HuH-7.5 (cell line): ENCODE data around the gene MOB3B.
"Not testable (repeated sequence)": the region's sequence is repeated elsewhere in the genome, so short reads cannot be mapped to it uniquely, and the experiment has no call there.

ENCODE experiments used
- DNase-seq: peaks from one replicate; pipeline ENCODE4 v3.0.0; 2011; ENCODE audit warnings: low spot score

The MOB3B gene

DNA sequence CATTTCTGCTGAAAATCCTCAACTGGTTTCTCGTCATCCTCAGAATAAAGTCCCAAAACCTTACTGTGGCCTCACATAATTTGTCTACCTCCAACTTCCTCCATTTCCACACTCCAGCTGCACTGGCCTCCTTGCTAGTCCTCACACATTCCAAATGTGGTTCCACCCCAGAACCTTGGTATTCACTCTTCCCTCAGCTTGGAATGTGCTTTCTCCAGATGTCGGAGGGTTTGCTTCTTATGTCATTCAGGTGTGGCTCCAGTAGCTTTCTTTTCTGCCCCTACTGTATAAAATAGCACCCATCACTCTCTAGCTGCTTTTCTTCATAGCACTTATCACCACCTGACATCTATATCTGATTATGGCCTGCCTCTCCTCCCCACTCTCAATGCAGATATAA is 108.0 kb downstream of the MOB3B start:
- DNase-seq: no peak

DNA sequence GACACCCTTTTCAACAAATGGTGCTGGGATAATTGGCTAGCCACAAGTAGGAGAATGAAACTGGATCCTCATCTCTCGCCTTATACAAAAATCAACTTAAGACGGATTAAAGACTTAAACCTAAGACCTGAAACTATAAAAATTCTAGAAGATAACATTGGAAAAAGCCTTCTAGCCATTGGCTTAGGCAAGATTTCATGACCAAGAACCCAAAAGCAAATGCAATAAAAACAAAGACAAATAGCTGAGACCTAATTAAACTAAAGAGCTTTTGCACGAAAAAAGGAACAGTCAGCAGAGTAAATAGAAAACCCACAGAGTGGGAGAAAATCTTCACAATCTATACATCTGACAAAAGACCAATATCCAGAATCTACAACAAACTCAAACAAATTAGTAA is 110.1 kb downstream of the MOB3B start:
- not testable (repeated sequence) for DNase-seq

- DNase-seq: no peak
These were observed 115.3 kb downstream of the MOB3B start for GRCh38 chr9:27414220-27414761.

DNA sequence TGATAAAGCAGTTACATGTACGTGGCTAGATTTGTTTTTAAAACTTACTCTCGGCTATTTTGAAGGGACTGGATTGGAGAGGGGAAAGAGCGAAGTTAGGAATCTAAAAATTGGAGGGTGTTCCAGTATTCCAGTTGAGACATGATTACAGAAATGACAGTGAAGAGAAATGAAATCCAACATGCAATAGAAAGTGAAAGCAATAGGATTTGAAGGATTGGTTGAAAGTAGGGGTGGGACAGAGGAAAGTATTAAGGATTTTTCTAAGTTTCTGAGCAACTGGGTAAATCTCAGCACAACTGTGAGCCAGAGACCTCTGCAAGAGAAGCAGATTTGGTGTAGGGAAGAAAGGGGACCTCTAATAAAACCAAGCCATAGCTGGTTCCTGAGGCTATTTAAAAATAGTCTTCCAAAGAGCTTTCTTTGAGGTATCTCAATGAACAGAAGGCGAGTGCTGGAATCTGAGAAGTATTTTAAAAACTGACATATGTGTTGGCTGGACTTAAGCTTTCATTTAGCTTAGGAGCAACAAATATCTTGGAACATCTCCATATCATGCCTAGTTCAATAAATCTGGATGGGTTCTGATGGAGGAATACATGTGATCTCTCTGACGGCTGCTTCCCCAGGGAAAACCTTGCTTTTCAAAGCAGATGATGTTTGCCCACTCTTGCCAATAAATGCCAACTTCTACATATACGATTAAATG is 115.9 kb downstream of the MOB3B start:
- DNase-seq: no peak

DNA sequence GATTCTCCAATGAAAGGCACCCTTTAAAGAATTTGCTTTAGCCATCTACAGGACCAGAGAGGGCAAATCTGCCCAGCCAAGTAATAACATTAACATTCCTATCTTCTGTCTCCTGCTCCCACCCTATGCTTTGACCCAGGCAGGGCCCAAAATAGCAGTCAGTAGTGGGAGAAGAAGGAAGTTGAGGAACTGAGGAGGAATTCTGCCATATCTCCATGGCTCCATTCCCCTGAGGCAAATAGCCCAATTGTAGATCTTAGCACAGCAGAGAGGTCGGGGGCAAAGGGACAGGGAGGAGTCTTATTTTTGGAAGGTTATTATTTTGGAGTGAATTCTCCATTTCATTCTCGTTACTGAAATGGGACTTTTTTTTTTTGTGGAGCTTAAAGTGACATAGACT is 116.7 kb downstream of the MOB3B start:
- no peak for DNase-seq

DNA sequence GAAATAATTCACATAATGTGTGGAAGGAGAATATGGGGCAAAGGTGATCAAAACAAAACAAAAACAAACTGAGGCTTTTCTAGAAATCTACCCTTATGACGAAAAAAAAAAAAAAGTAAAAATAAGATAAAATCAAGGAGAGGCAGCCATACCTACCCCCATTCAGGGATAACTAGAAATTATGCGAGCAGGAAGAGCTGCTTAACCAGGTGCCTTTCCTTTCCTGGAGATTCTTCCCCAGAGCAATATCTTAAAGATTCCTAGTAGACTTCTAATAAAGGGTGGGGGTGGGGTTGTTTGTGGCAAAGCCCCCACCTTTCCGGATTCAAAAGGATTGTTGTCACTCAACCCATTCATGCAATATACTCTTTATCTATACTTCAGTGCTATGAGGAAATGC is 117.5 kb downstream of the MOB3B start:
- DNase-seq: no peak

- no peak for DNase-seq
These were observed 121.1 kb downstream of the MOB3B start for GRCh38 chr9:27408482-27408881.

DNA sequence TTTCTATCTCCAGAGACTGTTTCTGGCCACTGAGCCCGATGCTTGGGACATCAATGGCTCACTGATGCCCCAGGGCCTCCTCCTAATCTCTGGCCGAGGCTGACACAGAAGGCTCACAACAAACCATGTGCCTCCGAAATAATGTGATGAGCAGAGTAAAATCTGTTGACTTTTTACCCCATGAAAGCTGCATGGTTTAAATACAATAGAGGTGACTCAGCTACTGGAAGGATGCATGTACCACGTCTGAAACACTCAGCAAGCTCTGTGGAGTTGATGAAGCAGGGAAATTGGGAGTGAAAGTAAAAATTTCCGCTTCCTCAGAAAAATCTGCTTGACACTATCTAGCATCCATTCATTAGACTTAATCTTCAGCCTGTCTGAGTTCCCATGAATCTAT is 121.6 kb downstream of the MOB3B start:
- DNase-seq: no peak

- no peak for DNase-seq
These were observed 122.1 kb downstream of the MOB3B start for GRCh38 chr9:27407491-27407890.

DNA sequence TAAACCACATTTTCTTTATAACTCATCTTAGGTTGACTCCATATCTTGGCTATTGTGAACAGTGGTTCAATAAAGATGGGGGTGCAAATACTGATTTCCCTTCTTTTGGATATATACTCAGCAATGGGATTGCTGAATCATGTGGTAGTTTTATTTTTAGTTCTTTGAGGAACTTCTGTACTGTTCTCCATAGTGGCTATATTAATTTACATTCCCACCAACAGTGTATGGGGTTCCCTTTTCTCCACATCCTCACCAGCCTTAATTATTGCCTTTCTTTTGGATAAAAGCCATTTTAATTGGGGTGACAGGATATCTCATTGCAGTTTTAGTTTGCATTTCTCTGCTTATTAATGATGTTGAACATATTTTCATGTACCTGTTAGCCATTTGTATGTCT is 125.0 kb downstream of the MOB3B start:
- DNase-seq: no peak

GRCh38 chr9:27402626-27403025 is 127.0 kb downstream of the MOB3B start:
- DNase-seq: no peak

DNA sequence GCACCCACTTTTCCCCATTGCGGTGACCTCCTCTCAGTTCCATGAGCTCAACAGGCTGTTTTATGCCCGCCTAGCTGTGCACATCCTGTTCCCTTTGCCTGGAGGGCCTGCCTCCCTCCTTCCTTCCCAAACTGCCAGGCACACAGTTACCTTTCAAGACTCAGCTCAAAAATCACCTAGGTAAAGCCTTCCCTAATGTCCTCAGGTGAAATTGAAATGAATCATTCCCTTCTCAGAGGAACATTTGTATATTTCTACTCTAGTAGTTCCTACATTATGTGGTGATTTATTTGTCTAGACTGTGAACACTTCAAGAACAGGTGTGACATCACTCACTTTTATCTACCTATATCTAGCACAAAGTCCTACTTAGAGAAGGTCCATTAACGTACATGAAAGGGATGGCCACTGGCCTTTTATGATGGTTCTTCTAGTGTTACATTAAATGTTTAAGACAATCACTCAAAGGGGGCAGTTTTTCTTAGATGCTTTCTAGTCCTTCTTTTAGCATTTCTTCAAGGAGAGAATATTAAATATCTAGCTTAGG is 129.2 kb downstream of the MOB3B start:
- DNase-seq: no peak

DNA sequence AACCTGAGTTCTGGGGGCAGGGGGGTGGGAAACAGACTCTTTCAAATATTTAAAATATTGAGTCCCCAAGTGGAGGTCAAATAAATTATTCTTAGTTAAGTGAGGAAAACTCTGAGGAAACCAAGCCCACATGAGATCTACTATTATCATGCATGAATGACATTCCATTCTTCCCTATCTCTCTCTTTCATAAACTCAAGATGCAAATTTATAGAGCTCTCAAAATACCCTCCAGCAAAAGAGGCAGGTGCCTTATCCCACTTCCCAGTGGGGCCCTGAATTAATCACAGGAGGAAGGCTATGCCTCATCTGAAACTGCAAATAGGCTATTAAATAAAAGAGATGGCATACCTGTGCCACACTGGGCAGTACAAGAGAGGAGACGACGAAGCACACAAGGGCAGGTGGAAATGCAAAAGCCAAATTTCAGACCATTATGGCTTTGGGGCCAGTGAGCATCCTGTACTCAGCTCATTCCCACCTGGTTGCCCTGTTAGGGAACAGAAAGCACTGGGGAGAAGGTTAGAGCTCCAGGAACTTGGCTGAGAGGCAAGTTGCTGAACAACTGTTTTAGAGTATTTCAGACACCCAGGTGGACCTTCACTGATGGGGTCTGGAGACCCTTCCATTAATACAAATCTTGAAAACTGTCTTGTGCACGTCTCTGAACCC is 130.5 kb downstream of the MOB3B start:
- DNase-seq: no peak

DNA sequence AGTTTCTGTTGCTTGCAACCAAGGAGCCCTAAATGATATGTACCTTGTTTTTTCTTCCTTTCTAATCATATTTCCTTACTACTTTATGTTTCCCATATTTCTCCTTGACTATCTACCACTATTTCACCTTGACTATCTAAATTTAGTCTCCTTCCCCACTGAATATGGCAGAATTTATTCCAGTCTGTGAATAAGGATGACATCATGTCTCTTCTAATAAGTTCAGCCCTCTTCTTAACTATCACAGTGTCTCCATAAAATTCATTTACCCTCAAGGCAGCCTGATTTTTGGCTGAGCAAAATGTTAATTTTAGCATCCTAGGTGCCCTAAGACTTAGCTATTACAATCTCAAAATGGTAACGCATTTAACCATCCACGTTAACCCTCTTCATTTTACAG is 133.1 kb downstream of the MOB3B start:
- no peak for DNase-seq

- no peak for DNase-seq
These were observed 134.1 kb downstream of the MOB3B start for GRCh38 chr9:27395484-27395921.

DNA sequence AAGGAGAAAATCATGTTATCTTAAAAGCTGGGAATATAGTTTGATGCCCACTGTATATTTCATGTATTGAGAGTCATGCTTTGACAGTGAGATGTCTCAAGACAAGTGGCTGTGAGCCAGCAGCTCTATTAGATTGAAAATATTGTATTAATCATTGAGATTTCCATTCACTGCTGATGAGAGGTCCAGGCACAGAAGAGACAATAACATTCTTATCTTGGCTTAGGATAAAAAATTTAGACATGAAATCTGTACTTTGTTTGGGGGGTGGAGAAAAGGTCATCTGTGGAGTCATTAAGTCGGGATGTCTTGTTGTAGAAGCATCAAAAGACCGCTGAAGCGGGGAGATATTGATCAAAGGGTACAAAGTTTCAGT is 134.8 kb downstream of the MOB3B start:
- no peak for DNase-seq

DNA sequence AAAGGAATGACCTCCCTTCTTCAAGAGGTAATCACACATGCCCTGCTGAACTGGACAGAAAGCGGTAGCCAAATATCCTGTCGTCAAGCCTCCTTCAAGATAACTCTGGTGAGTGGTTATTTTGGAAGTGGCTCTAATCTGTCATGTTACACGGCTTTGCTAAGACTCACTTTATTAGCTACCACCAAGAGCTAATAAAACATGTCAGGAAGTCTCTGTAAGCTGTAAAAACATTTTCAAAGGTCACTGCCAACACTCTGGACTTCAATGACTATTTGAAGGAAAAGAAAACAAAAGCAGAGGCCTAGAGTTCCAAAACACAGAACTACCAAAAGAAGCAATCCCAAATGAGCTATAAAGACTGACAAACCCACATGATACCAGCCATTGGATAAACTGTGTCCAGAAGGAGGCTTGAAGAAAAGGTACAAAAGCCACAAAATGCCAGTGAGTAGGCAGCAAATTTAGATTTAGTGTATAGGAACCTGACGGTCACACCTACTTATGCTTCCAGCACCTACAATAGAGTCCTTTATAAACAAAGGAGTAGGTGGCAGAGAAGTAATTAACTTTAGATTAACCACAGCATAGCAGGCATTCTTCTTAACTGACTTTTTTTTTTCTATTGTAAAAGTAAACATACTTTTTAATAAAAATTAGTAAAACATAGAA is 135.3 kb downstream of the MOB3B start:
- DNase-seq: no peak

- DNase-seq: no peak
These were observed 136.4 kb downstream of the MOB3B start for GRCh38 chr9:27393054-27393846.

DNA sequence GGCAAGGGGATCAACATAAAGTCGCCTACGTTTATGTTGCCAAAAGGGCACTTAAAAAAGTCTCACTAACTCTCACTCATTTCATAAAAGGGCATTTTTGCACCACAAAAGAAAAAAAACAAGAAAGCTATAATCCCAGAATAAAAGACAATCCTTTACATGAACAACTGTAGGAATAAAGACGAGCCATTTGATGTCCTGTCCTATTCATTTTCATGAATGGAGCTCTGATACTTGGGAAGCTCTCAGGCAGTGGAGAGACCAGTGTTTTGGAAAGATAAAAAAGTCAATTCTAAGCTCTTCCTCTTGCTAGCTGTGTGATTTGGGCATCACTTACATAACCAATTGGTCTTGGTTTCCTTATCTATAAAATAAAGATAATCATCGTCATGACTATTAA is 137.2 kb downstream of the MOB3B start:
- DNase-seq: no peak

DNA sequence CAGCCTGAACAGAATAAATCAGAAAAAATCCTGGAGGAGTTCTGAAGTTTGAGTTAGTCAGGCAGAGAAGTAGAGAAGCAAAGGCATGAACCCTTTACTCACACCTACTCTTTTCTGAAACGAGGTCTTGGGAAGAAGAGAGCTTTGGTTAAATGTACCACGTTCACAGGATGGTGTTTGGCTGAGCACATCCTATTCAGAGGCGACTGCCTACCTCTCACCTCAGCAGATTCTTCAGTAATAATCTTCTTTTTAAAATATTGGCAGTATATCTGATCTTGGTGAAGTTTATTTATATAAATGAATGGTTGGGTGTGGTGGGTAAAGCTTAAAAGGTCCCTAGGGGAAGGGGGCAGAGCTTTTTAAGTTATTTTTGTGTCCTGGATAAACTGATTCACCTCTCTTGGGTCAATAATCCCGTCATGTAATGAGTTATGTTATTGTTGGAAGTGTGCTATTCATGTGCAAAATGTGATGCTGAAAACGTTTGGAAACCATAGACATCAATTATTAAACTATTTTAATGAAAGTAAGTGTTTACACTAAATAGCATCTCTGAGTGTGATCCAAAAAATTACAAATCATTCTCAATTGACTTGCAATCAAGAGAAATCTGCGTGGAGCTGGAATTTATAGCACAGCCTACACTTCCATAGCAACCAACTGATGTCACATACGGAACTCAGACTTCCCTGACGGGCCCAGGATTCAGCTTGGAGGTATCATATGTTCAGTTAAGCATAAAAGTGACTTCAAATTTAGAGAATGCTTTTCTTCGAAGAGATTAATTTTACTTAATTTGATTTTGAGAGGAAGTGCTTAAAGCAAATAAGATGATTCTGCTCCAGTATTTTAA is 138.3 kb downstream of the MOB3B start:
- DNase-seq: no peak

- DNase-seq: no peak
These were observed 141.5 kb downstream of the MOB3B start for GRCh38 chr9:27388150-27388549.
